Measurements from ENCODE around the gene SPATA6. TPM values are rescaled to one million over a fixed set of nuclear protein-coding genes. Genes with fewer than 3 reads are reported as not detected.

Gene SPATA6
- total and polyA plus RNA-seq, 2 of the 8 experiments (the other 6 are each of a cell fraction or from before 2014, with no cell fraction given) = 2.4 to 17.2 TPM

GRCh38 chr1:48344373-48344772 is 127.6 kb downstream of the SPATA6 start:
- H4K91ac ChIP-seq (replicated peaks; ENCODE audit: insufficient read length, low read length) = no peak overlapping the region
- H2BK20ac ChIP-seq (ENCODE audit: low read length) = no peak overlapping the region
- 88% methylated on average over 4 of the region's 4 CpGs; no CpG with 5 or more reads in 1 of the 2 experiments for WGBS, 2 experiments (ENCODE audit: extremely low coverage in 1 of 2, insufficient coverage in 1 of 2, insufficient read length in 1 of 2, insufficient replicate concordance in 2 of 2, low coverage in 1 of 2, low lambda C conversion rate in 2 of 2, missing lambda C conversion rate in 1 of 2)
- H3K4me2 ChIP-seq (ENCODE audit: insufficient read depth in 1 of 2, low read depth in 2 of 2, low read length in 2 of 2) = no peak overlapping the region
- DNase-seq (ENCODE audit: low read depth in 1 of 2, low spot score in 2 of 2) (no peak), FAIRE-seq (no peak)
- H3K9ac ChIP-seq (replicated peaks in 1 of 4; ENCODE audit: extremely low read depth in 1 of 4, low read depth in 3 of 4, low read length in 3 of 4) = no peak overlapping the region
- no peak overlapping the region for H3K14ac ChIP-seq (ENCODE audit: insufficient read length)
- H3K23ac ChIP-seq (ENCODE audit: insufficient read length) = no peak overlapping the region
- no peak overlapping the region for H3K4ac ChIP-seq (replicated peaks; ENCODE audit: insufficient read length, low read depth, low read length)
- H3K27me3 ChIP-seq (replicated peaks in 1 of 4; ENCODE audit: control insufficient read depth in 3 of 4, extremely low read depth in 1 of 4, insufficient read depth in 3 of 4, low read length in 3 of 4) = no peaks in the 10 kb centered on the region
- H3K4me3 ChIP-seq (ENCODE audit: extremely low read depth in 1 of 4, insufficient read depth in 2 of 4, low read depth in 3 of 4, low read length in 4 of 4) = no peak overlapping the region
- H3K23me2 ChIP-seq (ENCODE audit: low read depth, low read length) = no peaks in the 10 kb centered on the region
- H3K9me3 ChIP-seq (ENCODE audit: insufficient read depth in 2 of 2, low read depth in 1 of 2, low read length in 1 of 2) = no peaks in the 10 kb centered on the region; a peak in 1 of 4 replicates
- no peaks in the 10 kb centered on the region for H3K4me1 ChIP-seq (replicated peaks in 1 of 4; ENCODE audit: control insufficient read depth in 3 of 4, insufficient read depth in 4 of 4, low read length in 3 of 4)
- no peak overlapping the region for H2BK120ac ChIP-seq (replicated peaks; ENCODE audit: low read depth, low read length)
- H2AFZ ChIP-seq (ENCODE audit: low read length) = no peak overlapping the region
- H3K79me1 ChIP-seq (ENCODE audit: low read depth, low read length) = no peaks in the 10 kb centered on the region
- no peak overlapping the region for H4K8ac ChIP-seq (ENCODE audit: extremely low read depth, insufficient read depth, low read length)
- H3K56ac ChIP-seq (replicated peaks; ENCODE audit: insufficient read length, low read depth, low read length) = no peak overlapping the region
- H3K18ac ChIP-seq (ENCODE audit: extremely low read depth, low read length) = no peak overlapping the region
- TF ChIP-seq RAD21 (IDR thresholded peaks at IDR 0.05 in 1 of 2, conservative IDR thresholded peaks at IDR 0.05 in 1 of 2; ENCODE audit: low read depth in 2 of 2, low read length in 2 of 2) = no peak
- no peak for TF ChIP-seq KDM5A (IDR thresholded peaks at IDR 0.05; ENCODE audit: low read length)
- H3K27ac ChIP-seq (ENCODE audit: low read depth, low read length) = no peak overlapping the region
- H3K79me2 ChIP-seq (ENCODE audit: control insufficient read depth in 1 of 2, insufficient read depth in 2 of 2, low read length in 2 of 2) = no peaks in the 10 kb centered on the region
- ChIA-PET CTCF (ENCODE audit: partially characterized antibody) (no interaction called here), POLR2A (ENCODE audit: partially characterized antibody) (no interaction called here)
- H2AK5ac ChIP-seq (ENCODE audit: low read depth, low read length) = no peak overlapping the region
- no peak overlapping the region for H2BK15ac ChIP-seq (ENCODE audit: low read length)
- H4K5ac ChIP-seq (ENCODE audit: insufficient read length, low read depth, low read length) = no peak overlapping the region
- no peak overlapping the region for H2BK12ac ChIP-seq (ENCODE audit: low read depth, low read length)
- H3K36me3 ChIP-seq (ENCODE audit: control insufficient read depth in 2 of 4, insufficient read depth in 4 of 4, low read length in 3 of 4) = no peaks in the 10 kb centered on the region
- H4K20me1 ChIP-seq (replicated peaks in 1 of 2; ENCODE audit: control insufficient read depth in 1 of 2, insufficient read depth in 2 of 2, low read length in 2 of 2) = no peaks in the 10 kb centered on the region
- H2BK5ac ChIP-seq (ENCODE audit: low read depth, low read length) = no peak overlapping the region

Measured in H1 (cell line).